Superior temporal gyrus (tissue), 1 donor: ENCODE measurements around the gene GASK1B.

Experiments
- DNase-seq: peaks from one replicate; pipeline ENCODE4 v3.0.0-alpha.2; 2016; ENCODE audit errors: extremely low spot score

GASK1B gene

DNA sequence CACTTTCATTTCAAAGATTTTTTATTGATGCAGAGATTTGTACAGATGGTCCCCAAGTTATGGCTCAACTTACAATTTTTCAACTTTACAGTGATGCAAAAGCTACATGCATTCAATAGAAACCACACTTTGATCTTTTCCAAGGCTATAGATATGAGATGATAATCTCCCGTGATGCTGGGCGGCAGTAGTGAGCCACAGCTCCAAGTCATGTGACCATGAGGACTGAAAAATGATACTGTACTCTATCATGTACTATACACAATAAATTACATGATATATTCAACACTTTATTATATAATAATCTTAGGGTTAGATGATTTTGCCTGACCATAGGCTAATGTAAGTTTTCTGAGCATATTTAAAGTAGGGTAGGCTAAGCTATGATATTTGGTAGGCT is 14.0 kb upstream of the GASK1B start:
- no peak for DNase-seq

DNA sequence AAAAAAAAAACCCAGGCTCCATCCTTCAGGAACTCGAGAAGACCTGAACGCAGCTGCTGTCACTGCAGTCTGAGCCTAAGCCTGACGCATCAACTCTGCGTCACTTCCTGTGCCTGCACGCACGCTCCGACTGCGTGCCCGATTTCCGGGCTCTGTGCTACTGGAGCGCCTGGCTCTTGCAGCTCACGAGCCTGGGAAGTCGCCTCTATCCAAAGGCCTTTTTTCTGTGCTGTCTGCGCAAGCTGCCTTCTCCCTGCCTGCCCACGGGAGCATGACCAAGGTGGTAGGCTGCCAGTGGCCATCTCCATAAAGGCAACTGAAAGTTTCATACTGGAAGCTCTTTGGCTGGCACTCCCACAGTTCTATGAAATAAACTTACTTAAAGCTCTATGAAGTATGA is 9.9 kb upstream of the GASK1B start:
- no peak for DNase-seq

DNA sequence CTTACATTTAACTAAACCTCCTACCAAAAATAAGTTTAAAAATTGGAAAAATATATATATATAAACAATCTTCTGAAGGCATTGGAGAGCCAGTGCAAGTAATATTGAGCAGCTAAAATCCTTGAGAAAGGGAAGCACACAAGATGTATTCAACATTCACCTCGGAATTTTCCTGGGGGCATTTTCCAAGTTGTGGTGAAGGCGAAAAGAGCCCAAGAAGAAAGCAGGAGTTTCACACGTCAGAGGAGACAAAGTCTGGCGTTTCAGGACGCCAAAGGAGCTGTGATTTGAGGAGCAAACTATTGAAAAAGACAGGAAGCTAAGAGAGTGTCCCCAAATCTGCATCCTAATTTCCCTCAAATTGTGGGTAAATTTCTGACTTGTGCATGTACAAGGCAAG is 9.1 kb upstream of the GASK1B start:
- no peak for DNase-seq

DNA sequence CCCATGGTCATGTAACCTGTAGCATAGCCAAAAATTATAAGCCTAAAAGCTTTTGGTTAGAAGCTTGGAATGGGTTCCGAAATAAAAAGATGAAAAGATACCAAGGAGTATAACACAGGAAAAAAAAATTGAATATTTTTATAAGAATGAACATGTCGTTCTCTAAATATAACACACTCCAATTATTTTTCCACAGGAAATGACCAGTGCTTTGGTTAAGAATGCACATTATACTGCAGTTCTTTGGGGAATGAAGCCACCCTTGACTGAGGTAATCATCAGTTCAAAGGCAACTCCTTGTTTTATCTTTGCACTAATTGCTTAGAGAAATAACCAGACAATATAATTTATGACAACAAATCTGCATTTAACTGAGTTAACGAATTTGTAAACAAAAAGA is 6.6 kb upstream of the GASK1B start:
- DNase-seq: no peak

DNA sequence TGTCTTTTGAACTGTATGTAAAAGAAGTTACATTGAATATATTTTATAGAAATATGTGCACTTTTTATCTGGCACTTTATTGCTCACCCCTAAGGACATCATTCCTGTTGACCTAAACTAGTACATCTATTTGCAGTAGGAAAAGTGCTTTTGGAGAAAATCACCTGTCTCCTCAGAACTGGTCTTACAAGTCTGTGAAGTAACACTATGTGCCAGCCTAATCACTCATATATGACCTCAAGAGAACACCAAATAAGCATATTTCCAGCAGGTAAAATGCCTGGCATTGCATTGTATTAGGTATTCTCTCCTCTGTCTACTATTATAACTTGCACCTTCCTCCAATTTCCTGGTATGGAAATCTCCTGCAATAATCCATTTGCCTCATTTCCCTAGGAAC is 4.0 kb upstream of the GASK1B start:
- no peak for DNase-seq

DNA sequence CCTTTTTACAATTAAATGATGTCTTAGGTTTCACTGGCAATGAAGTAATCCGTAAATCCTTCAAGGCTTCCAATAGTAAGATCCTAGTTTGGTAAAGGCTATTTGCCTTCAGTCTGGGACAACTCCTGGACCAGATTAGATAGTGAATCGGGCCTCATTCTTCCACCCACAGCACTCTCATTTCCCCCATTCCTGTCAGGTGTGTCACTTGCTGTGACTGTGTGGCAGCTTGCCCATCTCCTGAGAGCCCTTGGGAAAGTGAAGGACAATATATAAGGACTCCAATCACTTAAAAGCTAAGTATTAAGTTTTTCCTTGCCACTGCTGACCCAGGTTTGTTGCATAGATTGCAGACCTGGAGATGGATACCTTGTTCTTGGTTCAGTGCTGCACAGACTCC is 3.3 kb upstream of the GASK1B start:
- no peak for DNase-seq

DNA sequence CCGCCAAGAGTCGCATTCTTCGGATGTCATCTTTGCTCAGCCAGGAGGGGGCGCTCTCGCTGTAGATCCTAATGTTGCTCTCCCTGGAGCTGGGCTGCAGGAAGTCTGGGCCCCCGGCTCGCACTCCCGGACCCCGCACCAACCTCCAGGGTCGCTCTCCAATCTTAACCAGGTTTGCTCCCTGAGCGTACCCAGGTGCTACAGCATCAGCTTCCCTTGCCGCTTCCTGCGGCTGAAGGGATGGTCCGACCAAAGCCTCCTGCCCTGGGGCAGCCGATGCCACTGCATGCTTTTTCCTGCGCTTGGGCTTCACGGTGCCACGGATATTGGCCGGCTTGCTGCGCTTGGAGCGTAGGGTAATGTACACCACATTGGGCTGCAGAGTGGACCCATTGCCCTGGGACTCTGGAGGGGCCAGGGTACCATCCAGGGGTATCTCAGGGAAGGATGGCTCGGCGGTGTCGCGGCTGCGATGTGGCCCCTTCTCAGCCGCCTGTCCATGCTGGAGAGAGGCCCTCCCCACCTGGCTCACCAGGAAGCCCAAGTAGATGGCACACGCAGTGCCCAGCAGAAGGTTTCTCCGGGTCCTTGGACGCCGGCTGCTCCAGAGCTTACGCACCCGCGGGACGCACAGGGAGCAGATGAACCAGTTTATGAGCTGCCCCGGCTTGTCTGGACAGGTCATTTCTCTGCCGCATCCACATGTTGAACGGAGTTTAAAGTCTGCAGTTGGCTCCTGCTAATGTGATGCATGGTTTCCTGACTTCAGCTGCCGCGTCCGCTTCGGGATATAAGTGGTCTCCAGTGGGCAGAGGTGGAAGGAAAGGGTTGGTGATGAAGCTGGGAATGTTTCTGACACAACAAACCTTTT is 1.9 kb downstream of the GASK1B start:
- DNase-seq: no peak

DNA sequence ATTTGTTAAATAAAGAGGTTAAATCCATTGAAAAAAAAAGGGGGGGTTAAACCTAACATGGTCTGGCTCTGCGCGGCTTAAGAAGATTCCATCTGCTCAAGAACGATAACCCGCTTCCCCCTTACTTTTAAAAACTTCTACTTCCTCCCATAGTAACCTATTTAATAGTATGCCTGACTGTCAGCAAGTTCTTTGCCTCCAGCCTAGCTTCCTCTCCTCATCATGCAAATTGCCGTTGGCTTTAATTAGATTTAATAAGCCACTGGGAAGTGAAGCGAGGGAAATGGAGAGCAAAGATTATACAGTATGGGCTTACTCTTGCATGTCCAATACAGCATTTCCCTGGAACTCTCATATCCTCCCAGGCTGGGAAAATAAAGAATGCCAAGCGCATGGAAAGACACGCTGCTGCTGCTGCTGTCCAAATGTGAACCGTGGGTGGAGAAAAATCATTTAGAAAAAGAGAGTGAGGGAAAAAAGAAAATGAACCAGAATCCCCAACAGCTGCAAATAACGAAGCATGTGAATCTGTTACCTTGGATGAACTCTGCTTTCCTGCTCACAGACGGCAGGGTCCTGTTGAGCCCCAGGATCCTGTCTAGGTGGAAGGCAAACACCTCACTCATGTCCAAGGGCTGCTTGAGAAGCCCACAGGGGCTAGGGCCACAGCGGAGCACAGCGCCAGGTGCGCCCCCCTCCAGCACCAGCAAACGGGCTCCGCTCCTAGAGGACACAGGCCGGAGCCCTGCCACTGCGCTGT is 2.7 kb downstream of the GASK1B start:
- no peak for DNase-seq

DNA sequence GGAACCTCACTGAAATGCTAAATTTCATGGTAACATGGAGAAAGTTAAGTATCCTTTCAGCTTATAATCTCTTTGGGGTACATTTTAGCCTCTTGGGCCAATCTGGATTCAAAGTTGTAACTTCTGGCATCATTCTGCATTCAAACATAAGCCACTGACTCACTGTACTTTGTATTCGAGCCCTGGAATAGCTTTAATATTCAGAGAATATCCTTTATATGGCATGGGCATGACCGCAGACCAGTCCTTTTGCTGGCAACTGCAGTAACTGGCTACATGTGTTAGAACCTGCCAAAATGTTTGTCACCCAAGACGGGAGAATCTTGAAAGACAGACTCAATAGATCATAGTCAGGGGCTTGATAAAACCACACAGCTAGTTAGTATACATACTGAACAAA is 3.3 kb downstream of the GASK1B start:
- DNase-seq: no peak

DNA sequence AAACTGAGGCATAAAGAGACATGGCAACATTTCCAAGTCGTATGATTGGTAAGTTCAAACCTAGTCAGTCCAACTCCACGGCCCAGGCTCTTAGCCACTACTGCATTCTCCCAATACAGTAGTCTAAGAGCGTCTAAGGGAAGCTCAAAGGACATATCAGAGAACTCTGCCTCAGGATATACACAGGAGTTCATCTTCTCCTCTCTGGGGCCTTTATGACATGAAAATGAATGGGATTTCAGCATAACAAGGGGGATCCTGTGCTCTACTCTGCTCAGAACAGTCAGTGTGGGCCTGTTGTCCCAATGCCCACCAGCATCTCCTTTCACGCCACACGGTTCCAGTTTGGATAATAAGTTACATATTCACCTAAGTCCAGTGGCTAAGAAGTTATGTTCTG is 4.2 kb downstream of the GASK1B start:
- DNase-seq: no peak

DNA sequence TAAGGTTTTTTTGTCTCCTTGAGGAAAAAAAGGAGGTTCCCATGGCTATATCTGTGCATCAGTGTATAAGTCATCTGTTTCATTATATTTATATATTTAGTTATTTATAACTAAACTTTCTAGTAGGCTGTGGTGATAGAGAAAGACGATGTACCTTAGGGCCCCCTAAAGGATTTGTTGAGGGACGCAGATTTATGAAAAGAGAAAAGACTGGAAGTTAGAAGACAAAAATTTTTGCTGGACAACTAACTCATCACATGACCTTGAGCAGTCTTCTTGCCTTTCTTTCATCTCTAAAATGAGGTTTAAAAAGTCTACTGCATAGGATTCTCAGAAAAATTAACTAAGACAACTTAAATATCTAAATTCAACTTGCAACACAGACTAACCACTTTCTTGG is 6.1 kb downstream of the GASK1B start:
- DNase-seq: no peak

DNA sequence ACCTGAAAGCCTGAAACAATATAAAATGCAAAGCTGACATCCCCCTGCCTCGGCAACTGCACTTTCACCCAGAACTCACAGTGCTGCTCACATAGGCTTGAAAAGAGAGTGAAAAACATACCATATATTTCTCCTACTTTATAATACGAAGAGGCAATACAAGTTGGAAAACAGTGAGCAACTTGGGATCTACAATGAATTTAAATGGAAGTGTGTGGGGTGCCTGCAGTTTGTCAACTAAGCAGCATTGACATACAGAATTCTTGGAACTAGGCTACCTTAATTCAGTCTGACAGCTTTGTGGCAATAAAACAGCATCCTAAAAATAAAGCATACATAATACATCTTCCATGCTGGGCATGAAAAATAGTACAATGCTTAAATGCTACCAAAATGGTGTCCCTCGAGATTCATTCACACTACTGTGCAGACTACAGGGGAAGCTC is 8.0 kb downstream of the GASK1B start:
- DNase-seq: no peak

DNA sequence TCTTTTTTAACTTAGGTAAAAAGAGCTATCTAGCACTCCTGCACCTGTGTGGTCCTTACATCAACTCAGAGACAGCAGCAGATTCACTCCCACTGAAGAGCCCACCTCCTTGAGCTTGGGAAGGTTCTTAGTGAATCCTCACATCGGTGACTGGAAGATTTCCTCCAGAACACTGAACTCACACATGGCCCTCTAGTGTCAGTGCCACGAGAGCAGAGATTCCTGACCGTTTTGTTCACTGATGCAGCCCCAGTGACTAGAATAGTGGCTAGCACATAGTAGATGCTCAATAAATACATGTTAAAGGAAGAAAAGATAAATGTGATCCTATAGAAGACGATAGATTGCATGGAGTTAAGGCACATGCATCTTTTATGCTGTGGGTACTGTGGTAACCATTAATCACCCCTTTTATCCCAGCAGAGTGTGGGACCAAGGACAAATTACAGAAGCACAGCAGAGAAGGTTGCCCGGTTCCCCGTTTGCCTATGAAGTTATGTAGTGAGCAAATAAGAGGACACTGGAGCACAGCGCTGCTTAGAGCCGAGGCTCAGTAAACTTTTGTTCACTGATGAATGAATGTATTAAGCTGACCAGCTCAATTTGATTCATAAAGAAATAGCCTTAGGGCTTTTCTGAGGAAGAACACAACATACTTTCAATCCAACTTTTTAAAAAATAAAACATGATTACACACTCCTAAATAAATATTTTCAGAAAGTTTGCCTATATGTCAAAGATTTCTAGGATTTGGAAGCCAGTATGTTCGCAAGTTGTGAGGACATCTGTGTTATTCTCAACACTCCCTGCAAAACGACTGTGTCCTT is 8.7 kb downstream of the GASK1B start:
- DNase-seq: no peak

DNA sequence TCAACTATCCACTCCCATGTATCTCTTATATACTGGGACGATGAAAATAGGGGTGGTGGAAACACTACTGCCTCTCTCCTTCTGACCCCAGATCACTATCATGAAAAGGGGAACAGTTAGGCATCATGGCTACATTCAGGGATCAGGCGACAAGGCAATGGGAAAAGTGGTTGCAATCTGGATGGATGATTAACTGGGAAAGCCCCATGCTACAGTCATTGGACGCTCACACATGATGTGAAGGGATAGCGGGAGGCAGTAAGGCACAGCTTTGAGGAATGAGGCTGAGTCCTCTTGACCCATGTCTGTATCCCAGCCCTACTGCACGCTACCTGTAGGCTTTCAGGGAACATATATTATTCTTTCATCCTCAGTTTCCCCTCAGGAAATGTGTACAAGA is 10.2 kb downstream of the GASK1B start:
- DNase-seq: no peak

DNA sequence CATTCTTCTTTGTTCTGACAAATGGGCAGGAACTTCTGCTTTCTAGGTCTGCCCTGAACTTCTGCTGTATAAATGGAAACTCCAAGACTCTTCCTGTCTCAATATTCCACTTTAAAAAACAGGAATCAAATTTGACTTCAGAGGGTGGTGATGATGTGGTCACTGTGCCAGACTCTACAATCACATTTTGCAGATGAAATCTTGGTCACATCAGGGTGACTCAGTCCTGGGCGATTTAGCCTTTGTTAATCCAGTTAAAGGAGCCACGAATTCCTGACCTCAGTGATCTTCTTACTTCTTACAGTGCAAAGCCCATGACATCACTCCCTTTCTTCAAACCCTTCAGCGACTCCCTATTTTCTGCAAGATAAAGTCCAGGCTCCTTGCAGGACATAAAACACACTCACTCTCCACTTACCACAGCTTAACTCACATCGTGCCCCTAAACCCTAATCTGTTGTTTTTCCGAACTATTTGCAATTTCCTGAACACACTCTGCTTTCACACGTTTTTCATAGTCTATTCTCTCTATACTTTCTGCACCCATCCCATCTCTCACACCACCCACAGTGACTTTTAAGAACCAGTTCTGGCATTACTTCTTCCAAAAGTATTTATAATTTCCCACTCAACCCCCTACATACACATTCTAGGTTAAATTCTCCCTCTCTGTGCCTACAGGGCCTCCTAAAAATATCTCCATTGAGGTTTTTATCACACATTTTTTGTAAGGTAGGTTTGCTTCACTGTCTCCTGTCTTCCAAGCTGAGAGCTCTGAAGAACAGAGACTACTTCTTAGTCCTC is 11.1 kb downstream of the GASK1B start:
- DNase-seq: no peak

DNA sequence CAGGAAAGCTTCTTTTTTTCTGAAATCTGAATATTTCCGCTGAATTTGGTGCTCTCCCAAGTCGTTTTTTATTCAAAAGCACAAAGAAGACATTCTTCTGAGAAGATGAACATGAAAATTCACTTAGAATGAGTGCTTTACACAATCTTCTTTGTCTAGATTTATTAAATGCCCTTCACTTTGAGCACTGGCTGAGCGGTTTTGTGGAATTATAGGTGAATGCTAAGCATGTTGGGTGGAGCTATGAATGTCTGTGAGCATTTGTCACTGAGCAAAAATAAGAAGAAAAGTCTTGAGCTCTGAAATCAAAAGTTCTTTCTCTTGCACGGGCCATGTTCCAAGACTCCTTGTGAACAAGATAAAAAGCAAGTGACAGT is 13.1 kb downstream of the GASK1B start:
- no peak for DNase-seq

DNA sequence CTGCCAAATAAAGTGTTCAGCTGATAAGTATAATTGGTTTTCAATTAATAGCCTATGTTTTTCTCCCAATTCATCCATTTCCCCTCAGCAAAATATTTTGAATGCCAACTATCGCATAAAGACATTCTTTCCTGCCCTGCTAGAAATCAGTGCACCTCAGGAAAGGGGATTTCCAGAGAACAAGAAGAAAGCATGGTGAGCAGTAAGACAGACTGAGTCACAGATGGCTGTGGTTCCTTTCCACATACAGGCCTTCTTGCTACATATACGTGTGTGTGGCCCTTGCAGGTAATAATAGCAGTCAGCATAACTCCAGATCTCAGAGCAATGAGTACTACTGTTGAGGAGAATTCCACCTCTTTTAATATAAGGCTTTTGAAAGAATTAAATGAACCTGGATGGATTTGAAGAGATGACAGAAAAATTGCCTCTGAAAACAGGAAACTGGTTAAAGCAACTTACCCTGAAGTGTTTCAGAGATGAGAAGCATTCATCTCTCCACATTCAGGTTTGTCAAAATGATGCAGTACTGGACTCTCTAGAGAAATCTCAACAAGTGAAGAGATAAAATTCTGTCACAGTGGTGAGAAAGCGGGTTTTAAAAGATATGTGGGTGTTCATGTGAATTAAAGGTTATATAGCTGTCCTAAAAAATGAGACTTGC is 13.6 kb downstream of the GASK1B start:
- no peak for DNase-seq

DNA sequence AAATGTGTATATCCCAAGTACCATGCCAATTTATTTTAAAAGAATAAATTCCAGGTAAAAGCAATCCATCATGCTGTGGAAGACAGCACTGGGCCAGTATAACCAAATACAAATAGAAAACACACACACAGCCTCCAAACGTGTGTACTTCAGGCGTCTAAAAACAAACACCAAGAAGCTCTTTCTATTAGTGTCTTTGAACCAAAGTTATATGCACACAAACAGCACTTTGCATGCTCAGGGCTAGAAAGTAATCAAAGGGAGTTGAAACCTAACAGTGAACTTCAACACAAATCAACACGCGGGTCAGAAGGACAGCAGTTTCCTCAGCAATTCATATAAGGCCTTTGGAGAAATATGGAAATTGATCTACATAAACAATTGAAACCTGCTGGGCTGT is 15.4 kb downstream of the GASK1B start:
- DNase-seq: no peak

DNA sequence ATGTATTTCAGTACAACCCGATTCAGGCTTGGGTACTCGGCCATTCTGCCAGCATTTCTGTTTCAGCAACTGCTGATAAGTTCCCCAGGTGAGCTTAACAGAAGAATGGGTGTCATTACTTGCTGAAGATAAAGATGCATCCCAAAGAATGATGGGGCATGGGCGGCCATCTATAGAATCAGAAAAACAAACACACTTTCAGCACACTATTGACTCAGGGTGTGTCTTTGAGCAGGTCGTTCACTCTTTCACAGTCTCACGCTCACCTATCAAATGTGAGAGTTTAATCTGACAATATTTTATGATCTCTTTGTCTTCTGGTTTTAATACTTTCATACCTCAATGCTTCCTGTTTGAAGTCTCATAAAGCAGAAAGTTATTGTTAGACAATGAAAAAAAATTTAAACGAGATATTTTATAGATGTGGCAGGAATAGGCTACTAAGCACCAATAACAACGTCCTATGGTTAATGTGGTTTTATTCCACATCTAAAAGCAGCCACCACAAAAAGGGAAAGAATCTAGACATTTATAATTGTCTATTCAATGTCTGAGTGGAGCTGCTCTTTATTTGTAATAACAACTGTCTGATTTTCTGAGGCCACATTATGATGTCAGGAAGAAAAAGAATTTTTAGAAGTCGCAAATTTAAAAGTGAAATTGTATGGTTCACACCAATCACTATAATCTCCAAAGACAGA is 17.0 kb downstream of the GASK1B start:
- no peak for DNase-seq

DNA sequence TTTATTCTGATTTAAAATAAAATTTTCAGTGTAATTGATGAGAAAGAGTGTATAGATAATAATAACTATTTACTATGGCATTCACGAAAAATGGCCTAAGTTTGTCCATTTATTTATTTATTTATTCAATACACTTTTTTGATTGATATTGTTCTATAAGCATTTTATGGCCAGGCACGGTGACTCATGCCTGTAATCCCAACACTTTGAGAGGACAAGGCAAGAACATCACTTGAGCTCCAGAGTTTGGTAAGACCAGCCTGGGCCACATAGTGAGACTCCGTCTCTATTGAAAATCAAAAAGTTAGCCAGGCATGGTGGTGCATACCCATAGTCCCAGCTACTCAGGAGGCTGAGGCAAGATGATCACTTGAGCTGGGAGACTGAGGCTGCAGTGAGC is 25.7 kb downstream of the GASK1B start:
- DNase-seq: no peak
